Measurements from ENCODE around the gene RTKN. TPM values are rescaled to one million over a fixed set of nuclear protein-coding genes. Genes with fewer than 3 reads are reported as not detected.

Gene RTKN
- total and polyA plus RNA-seq, 10 of the 15 experiments (the other 5 are each of a cell fraction or from before 2014, with no cell fraction given), result 0.50 to 12.3 (median 5.4) TPM

GRCh38 chr2:74399785-74400184, 42.0 kb downstream of the RTKN start:
- FAIRE-seq, result peak; percentile 84
- H3K9me3 ChIP-seq (replicated peaks; ENCODE audit: control insufficient read depth, insufficient read depth, low read length), result no peaks in the 10 kb centered on the region
- ChIA-PET RAD21 (ENCODE audit: unreplicated experiment) (interaction anchor here (1.8 to 3.3 kb wide), 2 partner anchors 9 to 148 kb away, joined by 3 to 13 read pairs; no protein-coding TSS in a partner anchor), SMC1A (ENCODE audit: uncharacterized antibody, unreplicated experiment) (interaction anchor here (1.0 to 3.2 kb wide), 3 partner anchors 10 to 188 kb away, joined by 3 to 16 read pairs (median 9); no protein-coding TSS in a partner anchor), POLR2A (interaction anchor here (0.6 kb wide), 1 partner anchor 41 kb away, joined by 3 read pairs; no protein-coding TSS in a partner anchor), CTCF (interaction anchor here (1.0 to 3.5 kb wide), 8 partner anchors 9 to 492 kb away, joined by 3 to 37 read pairs (median 6); partner anchors contain the start of gene MRPL53)
- H2AFZ ChIP-seq (ENCODE audit: control insufficient read depth, low read depth, low read length), result peak overlapping the region; percentile 54; the same call in 1 of the 2 replicates
- no TSS peak for BruUV-seq (replicated peaks)
- intact Hi-C loops (cut with micrococcal nuclease; ENCODE audit: unreplicated experiment) (loop anchor here (5.0 to 10.0 kb wide), 2 partner anchors 188 to 255 kb away; partner anchors contain the start of gene BOLA3), in situ Hi-C loops (cut with MboI) (loop anchor here (10.0 kb wide), 1 partner anchor 575 kb away; the partner anchor contains the start of gene STAMBP)
- no peaks in the 10 kb centered on the region for H3K36me3 ChIP-seq (ENCODE audit: control insufficient read depth in 2 of 2, insufficient read depth in 2 of 2, low read length in 1 of 2)
- no peaks in the 10 kb centered on the region for H3K4me1 ChIP-seq (ENCODE audit: control insufficient read depth, insufficient read depth, low read length)
- no peak overlapping the region for H3K27ac ChIP-seq (ENCODE audit: control insufficient read depth, insufficient read depth)
- peak; percentile 25; the same call in 1 of the 2 replicates for TF ChIP-seq PKNOX1 (IDR thresholded peaks at IDR 0.05)
- TF ChIP-seq MEF2B (IDR thresholded peaks at IDR 0.05; ENCODE audit: partially characterized antibody, poor library complexity, severe bottlenecking), result no peak
- TF ChIP-seq SP1 (IDR thresholded peaks at IDR 0.05; ENCODE audit: low read depth, low read length), result no peak
- peak; percentile 49 to 67 (median 60) for TF ChIP-seq CTCF (IDR thresholded peaks at IDR 0.05 in 2 of 3, conservative IDR thresholded peaks at IDR 0.05 in 1 of 3; ENCODE audit: control insufficient read depth in 2 of 3, extremely low read depth in 1 of 3, insufficient read depth in 1 of 3, low read depth in 3 of 3, low read length in 3 of 3)
- no peak for TF ChIP-seq ZZZ3 (IDR thresholded peaks at IDR 0.05; ENCODE audit: control insufficient read depth, insufficient read length, low read depth)
- TF ChIP-seq RAD21 (IDR thresholded peaks at IDR 0.05; ENCODE audit: insufficient read depth, low read depth, low read length), result peak; percentile 74
- no peak for TF ChIP-seq SPI1 (IDR thresholded peaks at IDR 0.05; ENCODE audit: borderline replicate concordance, insufficient read depth, low read depth, low read length)
- TF ChIP-seq SIX5 (IDR thresholded peaks at IDR 0.05; ENCODE audit: low read depth, low read length, severe bottlenecking), result peak; percentile 17
- TF ChIP-seq SMC3 (IDR thresholded peaks at IDR 0.05; ENCODE audit: borderline replicate concordance, low read length), result peak; percentile 62; the same call in 1 of the 2 replicates
- no peak for TF ChIP-seq MLLT1 (IDR thresholded peaks at IDR 0.05)
- no peak for TF ChIP-seq TARDBP (IDR thresholded peaks at IDR 0.05; ENCODE audit: borderline replicate concordance)
- no peak for TF ChIP-seq TCF12 (IDR thresholded peaks at IDR 0.05; ENCODE audit: low read depth, low read length)
- peak; percentile 92 for ATAC-seq
- no peak for DNase-seq (ENCODE audit: low read depth, low spot score)
- no peak overlapping the region for H3K9ac ChIP-seq (ENCODE audit: control insufficient read depth, insufficient read depth, low read length)
- H3K4me2 ChIP-seq (ENCODE audit: control insufficient read depth, insufficient read depth), result no peak overlapping the region
- H4K20me1 ChIP-seq (ENCODE audit: control insufficient read depth, insufficient read depth), result no peaks in the 10 kb centered on the region
- H3K4me3 ChIP-seq, result no peak overlapping the region
- no peaks in the 10 kb centered on the region for H3K79me2 ChIP-seq (ENCODE audit: control insufficient read depth, insufficient read depth, low read length)
- no peaks in the 10 kb centered on the region for H3K27me3 ChIP-seq (replicated peaks in 1 of 2; ENCODE audit: control insufficient read depth in 2 of 2, insufficient read depth in 2 of 2, low read length in 1 of 2)
